GM23338 (cell line): ENCODE results near the gene HNRNPM.

Experiments
- EZH2 ChIP-seq: fragments of 200-600 bp; sonication (generic); IDR thresholded peaks from one replicate; pipeline ENCODE4 v1.8.0; 2017; ENCODE audit warnings: antibody characterized with exemption, mild to moderate bottlenecking, low read depth; ENCODE audit not compliant: unreplicated experiment
- NANOG ChIP-seq: IDR thresholded peaks from 2 replicates; pipeline ENCODE4 v1.6.1; 2016; ENCODE audit warnings: antibody characterized with exemption, borderline replicate concordance
- POLR2AphosphoS5 ChIP-seq: IDR thresholded peaks from 2 replicates; pipeline ENCODE4 v1.6.1; 2016; ENCODE audit warnings: antibody characterized with exemption, low read depth
- TF ChIP-seq, protein P1 (sequence below), 2 experiments: fragments of 200-600 bp in 1 of 2; sonication (generic) in 1 of 2; conservative IDR thresholded peaks; 2 replicates each; pipeline versions ENCODE4 v1.5.1 to v1.6.1; 2016 to 2017; ENCODE audit warnings: antibody characterized with exemption in 2 of 2, low read depth in 2 of 2, mild to moderate bottlenecking in 2 of 2, moderate library complexity in 1 of 2
- TF ChIP-seq, protein P2 (sequence below): IDR thresholded peaks from one replicate; pipeline ENCODE4 v1.6.1; 2018; ENCODE audit warnings: antibody characterized with exemption; ENCODE audit not compliant: unreplicated experiment

DNA sequence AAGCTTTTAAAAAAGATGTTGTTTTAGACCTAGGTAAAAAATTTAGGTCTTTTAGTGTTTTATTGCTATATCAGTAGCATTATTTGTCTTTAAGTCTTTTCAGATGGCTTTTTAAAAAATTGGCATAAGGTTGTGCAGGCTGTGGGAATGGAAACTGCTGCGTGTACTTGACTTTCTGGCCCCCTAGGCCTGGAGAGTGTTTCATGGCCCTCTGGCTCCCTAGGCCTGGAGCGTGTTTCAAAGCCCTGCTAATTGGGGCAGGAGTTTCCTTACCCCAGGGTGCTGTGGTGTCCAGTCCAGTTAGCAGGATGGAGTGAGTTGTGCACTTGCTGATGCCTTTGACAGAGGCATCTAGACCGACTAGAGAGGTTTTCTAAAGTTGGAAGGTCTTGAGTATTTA lies 33.8 kb downstream of the HNRNPM start:
- TF ChIP-seq, protein P1, sequence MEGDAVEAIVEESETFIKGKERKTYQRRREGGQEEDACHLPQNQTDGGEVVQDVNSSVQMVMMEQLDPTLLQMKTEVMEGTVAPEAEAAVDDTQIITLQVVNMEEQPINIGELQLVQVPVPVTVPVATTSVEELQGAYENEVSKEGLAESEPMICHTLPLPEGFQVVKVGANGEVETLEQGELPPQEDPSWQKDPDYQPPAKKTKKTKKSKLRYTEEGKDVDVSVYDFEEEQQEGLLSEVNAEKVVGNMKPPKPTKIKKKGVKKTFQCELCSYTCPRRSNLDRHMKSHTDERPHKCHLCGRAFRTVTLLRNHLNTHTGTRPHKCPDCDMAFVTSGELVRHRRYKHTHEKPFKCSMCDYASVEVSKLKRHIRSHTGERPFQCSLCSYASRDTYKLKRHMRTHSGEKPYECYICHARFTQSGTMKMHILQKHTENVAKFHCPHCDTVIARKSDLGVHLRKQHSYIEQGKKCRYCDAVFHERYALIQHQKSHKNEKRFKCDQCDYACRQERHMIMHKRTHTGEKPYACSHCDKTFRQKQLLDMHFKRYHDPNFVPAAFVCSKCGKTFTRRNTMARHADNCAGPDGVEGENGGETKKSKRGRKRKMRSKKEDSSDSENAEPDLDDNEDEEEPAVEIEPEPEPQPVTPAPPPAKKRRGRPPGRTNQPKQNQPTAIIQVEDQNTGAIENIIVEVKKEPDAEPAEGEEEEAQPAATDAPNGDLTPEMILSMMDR (conservative IDR thresholded peaks at IDR 0.05; ENCODE audit: low read depth in 2 of 2) = no peak
- TF ChIP-seq POLR2AphosphoS5 (no peak), EZH2 (no peak), NANOG (no peak)
- TF ChIP-seq, protein P2, sequence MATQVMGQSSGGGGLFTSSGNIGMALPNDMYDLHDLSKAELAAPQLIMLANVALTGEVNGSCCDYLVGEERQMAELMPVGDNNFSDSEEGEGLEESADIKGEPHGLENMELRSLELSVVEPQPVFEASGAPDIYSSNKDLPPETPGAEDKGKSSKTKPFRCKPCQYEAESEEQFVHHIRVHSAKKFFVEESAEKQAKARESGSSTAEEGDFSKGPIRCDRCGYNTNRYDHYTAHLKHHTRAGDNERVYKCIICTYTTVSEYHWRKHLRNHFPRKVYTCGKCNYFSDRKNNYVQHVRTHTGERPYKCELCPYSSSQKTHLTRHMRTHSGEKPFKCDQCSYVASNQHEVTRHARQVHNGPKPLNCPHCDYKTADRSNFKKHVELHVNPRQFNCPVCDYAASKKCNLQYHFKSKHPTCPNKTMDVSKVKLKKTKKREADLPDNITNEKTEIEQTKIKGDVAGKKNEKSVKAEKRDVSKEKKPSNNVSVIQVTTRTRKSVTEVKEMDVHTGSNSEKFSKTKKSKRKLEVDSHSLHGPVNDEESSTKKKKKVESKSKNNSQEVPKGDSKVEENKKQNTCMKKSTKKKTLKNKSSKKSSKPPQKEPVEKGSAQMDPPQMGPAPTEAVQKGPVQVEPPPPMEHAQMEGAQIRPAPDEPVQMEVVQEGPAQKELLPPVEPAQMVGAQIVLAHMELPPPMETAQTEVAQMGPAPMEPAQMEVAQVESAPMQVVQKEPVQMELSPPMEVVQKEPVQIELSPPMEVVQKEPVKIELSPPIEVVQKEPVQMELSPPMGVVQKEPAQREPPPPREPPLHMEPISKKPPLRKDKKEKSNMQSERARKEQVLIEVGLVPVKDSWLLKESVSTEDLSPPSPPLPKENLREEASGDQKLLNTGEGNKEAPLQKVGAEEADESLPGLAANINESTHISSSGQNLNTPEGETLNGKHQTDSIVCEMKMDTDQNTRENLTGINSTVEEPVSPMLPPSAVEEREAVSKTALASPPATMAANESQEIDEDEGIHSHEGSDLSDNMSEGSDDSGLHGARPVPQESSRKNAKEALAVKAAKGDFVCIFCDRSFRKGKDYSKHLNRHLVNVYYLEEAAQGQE = no peak
